HepG2 (cell line): ENCODE measurements around the gene VPS11. TPM values are rescaled to one million over a fixed set of nuclear protein-coding genes. Genes with fewer than 3 reads are reported as not detected.

Source experiments
- ARID2 ChIP-seq: sonication (generic); formaldehyde crosslinking; IDR thresholded peaks from 2 replicates; pipeline ENCODE4 v1.8.1; 2022; ENCODE audit warnings: mild to moderate bottlenecking, missing genetic modification reagents, borderline replicate concordance
- EED ChIP-seq: sonication (generic); formaldehyde crosslinking; IDR thresholded peaks from 2 replicates; pipeline ENCODE4 v1.5.0; 2020; ENCODE audit warnings: mild to moderate bottlenecking, missing genetic modification reagents
- NFAT5 ChIP-seq: sonication (generic); formaldehyde crosslinking; IDR thresholded peaks from 2 replicates; pipeline ENCODE4 v1.4.0; 2020; ENCODE audit warnings: missing genetic modification reagents
- NONO ChIP-seq, 2 experiments: fragments of 450-650 bp in 1 of 2; sonication (generic) in 1 of 2; formaldehyde crosslinking in 1 of 2; IDR thresholded peaks in 1 of 2; conservative IDR thresholded peaks in 1 of 2; 2 replicates each; pipeline versions ENCODE4 v1.6.1 to v1.8.0; 2017 to 2022; ENCODE audit warnings: mild to moderate bottlenecking in 1 of 2, missing genetic modification reagents in 1 of 2, moderate library complexity in 1 of 2
- RAD21 ChIP-seq: fragments of 450-650 bp; formaldehyde crosslinking; IDR thresholded peaks from 2 replicates; pipeline ENCODE4 v1.5.0; 2020; ENCODE audit warnings: mild to moderate bottlenecking
- RAD51 ChIP-seq: fragments of 450-650 bp; IDR thresholded peaks from 2 replicates; pipeline ENCODE4 v1.6.1; 2016; ENCODE audit warnings: borderline replicate concordance
- RARA ChIP-seq: IDR thresholded peaks from 2 replicates; pipeline ENCODE4 v1.6.1; 2016; ENCODE audit warnings: missing genetic modification reagents, missing compliant biosample characterization
- SMAD3 ChIP-seq: sonication (generic); formaldehyde crosslinking; IDR thresholded peaks from 2 replicates; pipeline ENCODE4 v1.4.0; 2020; ENCODE audit warnings: missing genetic modification reagents
- TGIF2 ChIP-seq: IDR thresholded peaks from 2 replicates; pipeline ENCODE4 v1.6.1; 2016; ENCODE audit warnings: control low read depth, missing compliant biosample characterization
- ZBTB34 ChIP-seq: sonication (generic); formaldehyde crosslinking; IDR thresholded peaks from 2 replicates; pipeline ENCODE4 v1.8.0; 2022; ENCODE audit warnings: mild to moderate bottlenecking, missing genetic modification reagents
- ZBTB42 ChIP-seq: sonication (generic); formaldehyde crosslinking; IDR thresholded peaks from 2 replicates; pipeline ENCODE4 v1.5.0; 2020; ENCODE audit warnings: mild to moderate bottlenecking, missing genetic modification reagents
- ZNF101 ChIP-seq: sonication (generic); formaldehyde crosslinking; IDR thresholded peaks from 2 replicates; pipeline ENCODE4 v1.4.0; 2020; ENCODE audit warnings: mild to moderate bottlenecking, low read depth, missing genetic modification reagents, borderline replicate concordance
- ZNF335 ChIP-seq: sonication (generic); formaldehyde crosslinking; IDR thresholded peaks from 2 replicates; pipeline ENCODE4 v1.4.0; 2020; ENCODE audit warnings: missing genetic modification reagents
- ZNF597 ChIP-seq: sonication (generic); formaldehyde crosslinking; IDR thresholded peaks from 2 replicates; pipeline ENCODE4 v1.5.0; 2020; ENCODE audit warnings: missing genetic modification reagents
- polyA plus RNA-seq, 8 experiments: library from polyadenylated mRNA; depleted of rRNA in 3 of 8; stranded (reverse) in 7 of 8; unstranded in 1 of 8; fragments of >200 nt; fragmentation: Illumina TruSeq in 4 of 8; extraction: Trizol in 4 of 8; gene quantifications; 2 replicates each; pipeline versions ENCODE4 v1.2.1 to v1.2.3, GENCODE V29; 2011 to 2016; ENCODE audit warnings: low read depth in 4 of 8, missing spikeins in 1 of 8, mixed read lengths in 1 of 8; ENCODE audit not compliant: insufficient read depth in 1 of 8
- total RNA-seq, 5 experiments: library from RNA; depleted of rRNA; stranded (reverse); fragments of >200 nt; fragmentation: Illumina TruSeq; extraction: Trizol; gene quantifications; 2 replicates each; pipeline ENCODE4 v1.2.3, GENCODE V29; 2016; ENCODE audit warnings: low read depth in 1 of 5
- TF ChIP-seq, protein P1 (sequence below): IDR thresholded peaks from 2 replicates; pipeline ENCODE4 v1.6.1; 2012; ENCODE audit warnings: low read length, improper control_type of control experiment
- TF ChIP-seq, protein P2 (sequence below): sonication (generic); formaldehyde crosslinking; IDR thresholded peaks from 2 replicates; pipeline ENCODE4 v1.4.0; 2020; ENCODE audit warnings: mild to moderate bottlenecking, missing genetic modification reagents
- TF ChIP-seq, protein P3 (sequence below): sonication (generic); formaldehyde crosslinking; IDR thresholded peaks from 2 replicates; pipeline ENCODE4 v1.9.0; 2022; ENCODE audit warnings: low read depth, missing genetic modification reagents

VPS11 gene
- total and polyA plus RNA-seq, 2 of the 13 experiments (the other 11 are each of a cell fraction or from before 2014, with no cell fraction given) = 13.7 to 21.6 TPM

DNA sequence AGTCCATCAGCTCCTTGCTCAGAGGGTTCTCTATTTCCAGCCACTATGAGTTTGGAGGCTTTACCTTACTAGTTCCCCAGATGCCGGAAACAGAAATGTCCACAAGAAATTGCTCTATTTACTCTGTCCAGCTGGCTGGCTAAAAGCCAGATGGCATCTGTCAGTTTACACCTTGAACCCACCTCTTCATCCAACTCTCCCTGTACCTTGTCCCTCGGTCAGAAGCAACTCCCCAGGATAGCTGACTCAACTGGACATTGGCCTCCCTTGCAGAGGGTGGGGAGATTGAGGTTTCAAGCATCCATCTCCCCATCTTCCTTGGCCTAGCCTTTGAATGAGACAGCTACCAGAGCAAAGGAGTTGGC, 41.2 kb downstream of the VPS11 start (continued):
- TF ChIP-seq NFAT5 (CRISPR knock-in tag) = no peak
- TF ChIP-seq ZNF101 (CRISPR knock-in tag) = no peak
- no peak for TF ChIP-seq RAD51
- TF ChIP-seq ZNF335 (CRISPR knock-in tag) = no peak
- TF ChIP-seq ZBTB34 (CRISPR knock-in tag) = no peak
- no peak for TF ChIP-seq RAD21
- peak; percentile 43 for TF ChIP-seq RARA (CRISPR knock-in tag)
- no peak for TF ChIP-seq ZBTB42 (CRISPR knock-in tag)
- TF ChIP-seq NONO (IDR thresholded peaks at IDR 0.05) = no peak
- TF ChIP-seq NONO (CRISPR knock-in tag; conservative IDR thresholded peaks at IDR 0.05) = no peak
- TF ChIP-seq ZNF597 (CRISPR knock-in tag) = no peak
- TF ChIP-seq ARID2 (CRISPR knock-in tag) = no peak
- TF ChIP-seq, protein P1, sequence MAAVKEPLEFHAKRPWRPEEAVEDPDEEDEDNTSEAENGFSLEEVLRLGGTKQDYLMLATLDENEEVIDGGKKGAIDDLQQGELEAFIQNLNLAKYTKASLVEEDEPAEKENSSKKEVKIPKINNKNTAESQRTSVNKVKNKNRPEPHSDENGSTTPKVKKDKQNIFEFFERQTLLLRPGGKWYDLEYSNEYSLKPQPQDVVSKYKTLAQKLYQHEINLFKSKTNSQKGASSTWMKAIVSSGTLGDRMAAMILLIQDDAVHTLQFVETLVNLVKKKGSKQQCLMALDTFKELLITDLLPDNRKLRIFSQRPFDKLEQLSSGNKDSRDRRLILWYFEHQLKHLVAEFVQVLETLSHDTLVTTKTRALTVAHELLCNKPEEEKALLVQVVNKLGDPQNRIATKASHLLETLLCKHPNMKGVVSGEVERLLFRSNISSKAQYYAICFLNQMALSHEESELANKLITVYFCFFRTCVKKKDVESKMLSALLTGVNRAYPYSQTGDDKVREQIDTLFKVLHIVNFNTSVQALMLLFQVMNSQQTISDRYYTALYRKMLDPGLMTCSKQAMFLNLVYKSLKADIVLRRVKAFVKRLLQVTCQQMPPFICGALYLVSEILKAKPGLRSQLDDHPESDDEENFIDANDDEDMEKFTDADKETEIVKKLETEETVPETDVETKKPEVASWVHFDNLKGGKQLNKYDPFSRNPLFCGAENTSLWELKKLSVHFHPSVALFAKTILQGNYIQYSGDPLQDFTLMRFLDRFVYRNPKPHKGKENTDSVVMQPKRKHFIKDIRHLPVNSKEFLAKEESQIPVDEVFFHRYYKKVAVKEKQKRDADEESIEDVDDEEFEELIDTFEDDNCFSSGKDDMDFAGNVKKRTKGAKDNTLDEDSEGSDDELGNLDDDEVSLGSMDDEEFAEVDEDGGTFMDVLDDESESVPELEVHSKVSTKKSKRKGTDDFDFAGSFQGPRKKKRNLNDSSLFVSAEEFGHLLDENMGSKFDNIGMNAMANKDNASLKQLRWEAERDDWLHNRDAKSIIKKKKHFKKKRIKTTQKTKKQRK = no peak
- no peak for TF ChIP-seq EED (CRISPR knock-in tag)
- no peak for TF ChIP-seq SMAD3 (CRISPR knock-in tag)
- TF ChIP-seq, protein P2, sequence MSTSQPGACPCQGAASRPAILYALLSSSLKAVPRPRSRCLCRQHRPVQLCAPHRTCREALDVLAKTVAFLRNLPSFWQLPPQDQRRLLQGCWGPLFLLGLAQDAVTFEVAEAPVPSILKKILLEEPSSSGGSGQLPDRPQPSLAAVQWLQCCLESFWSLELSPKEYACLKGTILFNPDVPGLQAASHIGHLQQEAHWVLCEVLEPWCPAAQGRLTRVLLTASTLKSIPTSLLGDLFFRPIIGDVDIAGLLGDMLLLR (CRISPR knock-in tag) = no peak
- peak; percentile 8; the same call in 1 of the 2 replicates for TF ChIP-seq TGIF2 (CRISPR knock-in tag)
- TF ChIP-seq, protein P3, sequence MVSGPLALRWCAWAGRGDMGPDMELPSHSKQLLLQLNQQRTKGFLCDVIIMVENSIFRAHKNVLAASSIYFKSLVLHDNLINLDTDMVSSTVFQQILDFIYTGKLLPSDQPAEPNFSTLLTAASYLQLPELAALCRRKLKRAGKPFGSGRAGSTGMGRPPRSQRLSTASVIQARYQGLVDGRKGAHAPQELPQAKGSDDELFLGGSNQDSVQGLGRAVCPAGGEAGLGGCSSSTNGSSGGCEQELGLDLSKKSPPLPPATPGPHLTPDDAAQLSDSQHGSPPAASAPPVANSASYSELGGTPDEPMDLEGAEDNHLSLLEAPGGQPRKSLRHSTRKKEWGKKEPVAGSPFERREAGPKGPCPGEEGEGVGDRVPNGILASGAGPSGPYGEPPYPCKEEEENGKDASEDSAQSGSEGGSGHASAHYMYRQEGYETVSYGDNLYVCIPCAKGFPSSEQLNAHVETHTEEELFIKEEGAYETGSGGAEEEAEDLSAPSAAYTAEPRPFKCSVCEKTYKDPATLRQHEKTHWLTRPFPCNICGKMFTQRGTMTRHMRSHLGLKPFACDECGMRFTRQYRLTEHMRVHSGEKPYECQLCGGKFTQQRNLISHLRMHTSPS (CRISPR knock-in tag) = no peak
